Activated CD4-positive, alpha-beta T cell treated with anti-CD3 and anti-CD28 coated beads, Interleukin-2, amount 10 ng/mL, durations not matched to agents 7 days and 5 days (primary cell): ENCODE measurements around the gene CD248. TPM values are rescaled to one million over a fixed set of nuclear protein-coding genes. Genes with fewer than 3 reads are reported as not detected.

Source experiments
- CTCF ChIA-PET: fragments of 350-600 bp; sonication (Branson Sonifier 250); formaldehyde crosslinking; loops from one replicate; lab custom pipeline; 2021; ENCODE audit warnings: antibody characterized with exemption; lab: Charles Lee
- POLR2A ChIA-PET: fragments of 350-600 bp; sonication (Branson Sonifier 250); formaldehyde crosslinking; loops from one replicate; lab custom pipeline; 2021; ENCODE audit warnings: antibody characterized with exemption; lab: Charles Lee
- DNase-seq: peaks from one replicate; pipeline ENCODE4 v3.0.0-alpha.2; 2020
- H3K27ac Mint-ChIP-seq: one replicate; pipeline ENCODE4 v1.8.0; 2021; ENCODE audit warnings: mild to moderate bottlenecking, moderate library complexity, mixed read lengths
- H3K27me3 Mint-ChIP-seq: one replicate; pipeline ENCODE4 v1.8.0; 2021; ENCODE audit warnings: mixed read lengths
- H3K36me3 Mint-ChIP-seq: one replicate; pipeline ENCODE4 v1.8.0; 2021; ENCODE audit warnings: low read depth, mixed read lengths
- H3K4me1 Mint-ChIP-seq: one replicate; pipeline ENCODE4 v1.8.0; 2021; ENCODE audit warnings: mixed read lengths
- H3K4me3 Mint-ChIP-seq: one replicate; pipeline ENCODE4 v1.8.0; 2021; ENCODE audit warnings: mild to moderate bottlenecking, moderate library complexity, mixed read lengths
- H3K9me3 Mint-ChIP-seq: one replicate; pipeline ENCODE4 v1.8.0; 2021; ENCODE audit warnings: mixed read lengths
- total RNA-seq, 2 experiments: library from RNA; stranded (reverse); gene quantifications; one replicate each; pipeline ENCODE4 v1.2.3, GENCODE V29; 2021

CD248 gene
- total RNA-seq, 2 experiments from 2014 or later = 2.4 to 2.5 TPM

DNA sequence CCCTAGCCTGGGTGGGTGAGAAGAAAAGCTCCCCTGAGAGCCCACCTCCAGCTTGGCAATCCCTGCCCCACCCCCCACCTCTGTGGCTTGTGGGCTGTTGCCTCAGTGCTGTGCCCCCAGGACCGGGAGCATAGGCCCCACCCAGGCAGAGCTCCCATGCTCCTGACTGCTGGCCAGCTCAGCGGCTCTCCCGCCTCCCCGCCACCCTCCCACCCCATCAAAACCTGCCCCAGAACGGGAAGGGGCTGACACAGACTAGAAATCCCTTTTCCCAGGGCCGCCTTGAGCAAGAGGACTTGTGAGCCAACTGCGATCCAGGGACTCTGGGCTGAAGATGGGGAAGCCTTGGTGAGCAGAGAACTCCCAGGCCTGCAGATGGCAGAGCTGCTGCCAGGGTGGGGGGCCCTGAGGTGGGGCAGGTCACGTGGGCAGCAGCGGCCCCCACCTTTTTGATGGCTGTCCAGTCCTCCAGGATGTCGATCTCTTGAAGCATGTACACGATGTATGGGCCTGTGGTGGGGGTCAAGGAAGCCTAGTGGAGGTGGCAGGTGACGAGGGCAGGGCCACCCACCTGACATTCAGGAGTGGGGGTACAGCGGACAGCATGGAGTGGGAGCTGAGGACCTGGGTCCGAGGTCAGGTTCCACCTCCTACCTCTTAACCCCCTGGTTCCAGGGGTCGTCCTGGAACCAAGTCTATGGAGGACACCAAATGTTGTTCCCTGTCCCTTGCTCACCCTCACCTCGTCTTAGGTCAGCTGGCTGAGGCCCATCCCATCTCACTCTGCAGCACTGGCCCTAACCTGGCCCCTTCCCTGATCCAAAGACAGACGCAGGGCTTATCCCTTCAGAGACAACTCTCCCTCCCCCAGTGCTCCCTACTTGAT is 21.7 kb upstream of the CD248 start:
- H3K9me3 Mint-ChIP-seq = no peaks in the 10 kb centered on the region
- H3K27me3 Mint-ChIP-seq = no peaks in the 10 kb centered on the region
- H3K4me3 Mint-ChIP-seq = no peak overlapping the region
- DNase-seq = no peak
- CTCF ChIA-PET = interaction anchor here (0.9 to 1.0 kb wide), 3 partner anchors 9 to 50 kb away, joined by 3 to 7 read pairs (median 3); partner anchors contain the start of gene B4GAT1
- H3K36me3 Mint-ChIP-seq = peaks cover 26% of the 10 kb centered on the region
- peaks cover 32% of the 10 kb centered on the region for H3K4me1 Mint-ChIP-seq
- H3K27ac Mint-ChIP-seq = peak overlapping the region; percentile 58
- POLR2A ChIA-PET = no interaction called here

- ChIA-PET CTCF (interaction anchor here (0.6 to 2.5 kb wide), 6 partner anchors 13 to 137 kb away, joined by 3 to 17 read pairs (median 4); partner anchors contain the start of gene MRPL11), POLR2A (no interaction called here)
- Mint-ChIP-seq H3K9me3 (no peaks in the 10 kb centered on the region), H3K4me1 (peaks cover 24% of the 10 kb centered on the region), H3K27ac (peak overlapping the region; percentile 50), H3K27me3 (no peaks in the 10 kb centered on the region), H3K36me3 (peaks cover 23% of the 10 kb centered on the region), H3K4me3 (no peak overlapping the region)
- no peak for DNase-seq
Measured at GRCh38 chr11:66337103-66337899, 20.5 kb upstream of the CD248 start.

DNA sequence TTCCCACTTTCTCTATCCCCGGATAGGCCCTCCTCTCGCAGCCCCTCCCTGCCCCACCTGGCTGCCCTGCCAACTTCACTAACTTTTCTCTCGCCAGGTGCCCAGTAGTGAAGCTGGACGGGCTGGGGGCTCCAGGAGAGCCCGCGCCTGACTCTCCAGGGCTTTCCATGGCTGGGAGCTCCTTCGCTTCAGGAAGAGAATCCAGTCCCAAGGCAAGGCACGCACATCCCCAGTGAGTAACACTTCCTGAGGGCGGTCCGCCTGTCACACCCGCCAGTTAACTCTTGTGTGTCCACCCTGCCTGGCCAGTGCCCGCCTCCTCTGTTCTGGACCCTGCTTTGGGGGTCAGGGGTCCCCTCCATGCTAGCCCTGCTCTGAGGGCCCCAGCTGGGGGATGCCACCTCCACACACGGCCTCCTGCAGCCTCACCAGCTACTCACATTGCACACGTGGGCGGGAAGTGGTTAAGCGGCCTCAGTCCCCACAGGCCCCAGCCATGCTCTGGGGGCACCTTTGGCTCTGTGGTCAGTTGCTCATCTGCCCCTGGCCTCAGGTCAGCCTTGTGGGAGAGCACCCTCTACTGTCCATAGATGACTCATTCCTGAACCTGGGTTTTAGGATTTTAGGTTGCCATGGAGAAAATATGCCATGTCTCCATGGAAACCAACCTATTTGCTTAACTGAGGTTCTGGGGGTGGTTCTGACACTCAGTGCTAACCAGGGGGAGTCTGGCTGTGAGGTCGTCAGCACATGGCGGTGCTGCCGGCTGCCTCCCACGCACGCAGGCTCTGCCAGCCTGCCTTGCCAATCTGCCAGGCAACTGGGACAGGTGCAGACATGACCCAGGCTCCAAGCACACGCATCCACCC is 19.6 kb upstream of the CD248 start, which contains the start of gene RIN1:
TSS of gene RIN1 (minus strand) at position 201 of the 869 bp plus-strand sequence. CDS start at position 169, 32 bp downstream.
- CTCF ChIA-PET = interaction anchor here (0.6 to 2.8 kb wide), 8 partner anchors 8 to 103 kb away, joined by 3 to 17 read pairs (median 4); partner anchors contain the start of genes BRMS1, MRPL11 and YIF1A
- DNase-seq = peak; percentile 49
- H3K4me3 Mint-ChIP-seq = peak within 1 kb of the TSS; percentile 27
- peaks cover 20% of the 10 kb centered on the region for H3K4me1 Mint-ChIP-seq
- peak within 1 kb of the TSS; percentile 71 for H3K27ac Mint-ChIP-seq
- no peaks in the 10 kb centered on the region for H3K9me3 Mint-ChIP-seq
- no peaks in the 10 kb centered on the region for H3K27me3 Mint-ChIP-seq
- POLR2A ChIA-PET = no interaction called here
- peaks cover 18% of the 10 kb centered on the region for H3K36me3 Mint-ChIP-seq

DNA sequence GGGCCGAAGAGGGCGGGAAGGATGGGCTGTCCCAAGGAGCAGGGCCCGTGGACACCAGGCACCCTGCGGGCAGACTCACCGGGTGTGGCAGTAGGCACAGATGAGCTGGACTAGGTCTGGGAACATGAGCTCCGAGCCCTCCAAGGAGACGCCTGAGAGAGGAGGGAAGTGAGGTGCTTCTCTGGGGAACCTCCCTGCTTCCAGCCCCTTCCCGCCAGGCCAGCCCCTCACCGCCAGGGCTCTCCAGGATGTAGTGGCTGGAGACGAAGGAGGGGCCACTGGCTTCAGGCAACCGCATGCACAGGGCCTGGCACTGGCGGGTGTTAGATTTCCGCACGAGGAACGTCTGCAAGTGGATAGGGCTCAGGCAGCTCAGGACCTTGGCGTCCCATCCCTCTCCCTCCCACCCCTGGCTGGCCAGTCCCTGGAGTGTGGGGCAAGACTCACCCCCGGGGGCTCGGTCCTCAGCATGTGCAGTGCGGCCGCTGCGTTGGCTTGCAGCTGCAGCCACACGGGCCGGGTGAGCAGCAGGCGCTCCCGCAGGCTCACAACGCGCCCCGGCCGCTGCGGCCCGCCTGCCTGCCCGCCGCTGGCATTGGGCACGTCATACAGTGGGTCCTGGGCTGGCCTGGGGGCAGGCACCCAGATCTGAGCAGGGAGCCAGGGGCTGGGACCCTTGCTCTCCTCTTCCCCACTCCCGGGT is 18.8 kb upstream of the CD248 start:
- POLR2A ChIA-PET = interaction anchor here (0.6 kb wide), 1 partner anchor 47 kb away, joined by 3 read pairs; the partner anchor contains the start of gene YIF1A
- DNase-seq = no peak
- H3K4me3 Mint-ChIP-seq = no peak overlapping the region

GRCh38 chr11:66334605-66335442 is 18.0 kb upstream of the CD248 start:
- H3K27ac Mint-ChIP-seq = peak overlapping the region; percentile 71
- POLR2A ChIA-PET = interaction anchor here (0.6 kb wide), 1 partner anchor 46 kb away, joined by 3 read pairs; the partner anchor contains the start of gene YIF1A
- H3K4me1 Mint-ChIP-seq = peaks cover 19% of the 10 kb centered on the region
- CTCF ChIA-PET = interaction anchor here (0.7 to 2.8 kb wide), 8 partner anchors 10 to 239 kb away, joined by 3 to 17 read pairs (median 4); partner anchors contain the start of genes BRMS1 and YIF1A
- peaks cover 13% of the 10 kb centered on the region for H3K36me3 Mint-ChIP-seq
- no peak for DNase-seq
- no peak overlapping the region for H3K4me3 Mint-ChIP-seq
- H3K9me3 Mint-ChIP-seq = no peaks in the 10 kb centered on the region
- H3K27me3 Mint-ChIP-seq = no peaks in the 10 kb centered on the region

More for the DNA sequence above, 18.8 kb upstream of the CD248 start:
- H3K27me3 Mint-ChIP-seq = no peaks in the 10 kb centered on the region
- CTCF ChIA-PET = interaction anchor here (0.6 to 2.8 kb wide), 8 partner anchors 9 to 103 kb away, joined by 3 to 17 read pairs (median 4); partner anchors contain the start of genes BRMS1, MRPL11 and YIF1A
- H3K36me3 Mint-ChIP-seq = peaks cover 13% of the 10 kb centered on the region
- peak overlapping the region; percentile 71 for H3K27ac Mint-ChIP-seq
- peaks cover 19% of the 10 kb centered on the region for H3K4me1 Mint-ChIP-seq
- no peaks in the 10 kb centered on the region for H3K9me3 Mint-ChIP-seq

GRCh38 chr11:66333896-66334604 is 17.2 kb upstream of the CD248 start:
- H3K27ac Mint-ChIP-seq = no peak overlapping the region
- H3K4me3 Mint-ChIP-seq = no peak overlapping the region
- ChIA-PET POLR2A (no interaction called here), CTCF (interaction anchor here (0.7 to 2.8 kb wide), 5 partner anchors 8 to 46 kb away, joined by 3 to 9 read pairs (median 3); partner anchors contain the start of gene BRMS1)
- H3K4me1 Mint-ChIP-seq = peaks cover 21% of the 10 kb centered on the region
- no peaks in the 10 kb centered on the region for H3K9me3 Mint-ChIP-seq
- peaks cover 10% of the 10 kb centered on the region for H3K36me3 Mint-ChIP-seq
- no peaks in the 10 kb centered on the region for H3K27me3 Mint-ChIP-seq
- DNase-seq = no peak

- no peak for DNase-seq
- Mint-ChIP-seq H3K36me3 (peaks cover 5% of the 10 kb centered on the region), H3K27ac (no peak overlapping the region), H3K4me1 (peaks cover 28% of the 10 kb centered on the region), H3K27me3 (no peaks in the 10 kb centered on the region), H3K9me3 (no peaks in the 10 kb centered on the region), H3K4me3 (no peak overlapping the region)
- POLR2A ChIA-PET = no interaction called here
- CTCF ChIA-PET = interaction anchor here (0.7 to 1.4 kb wide), 4 partner anchors 9 to 51 kb away, joined by 3 read pairs; no protein-coding TSS in a partner anchor
Measured at GRCh38 chr11:66333220-66333877, 16.5 kb upstream of the CD248 start.

- H3K4me3 Mint-ChIP-seq = no peak overlapping the region
- no peak overlapping the region for H3K27ac Mint-ChIP-seq
- ChIA-PET POLR2A (no interaction called here), CTCF (interaction anchor here (0.7 to 2.1 kb wide), 7 partner anchors 8 to 110 kb away, joined by 3 to 6 read pairs (median 3); no protein-coding TSS in a partner anchor)
- no peak for DNase-seq
- H3K9me3 Mint-ChIP-seq = no peaks in the 10 kb centered on the region
- peaks cover 5% of the 10 kb centered on the region for H3K36me3 Mint-ChIP-seq
- H3K27me3 Mint-ChIP-seq = no peaks in the 10 kb centered on the region
- peaks cover 34% of the 10 kb centered on the region for H3K4me1 Mint-ChIP-seq
Measured at GRCh38 chr11:66332371-66333219, 15.8 kb upstream of the CD248 start.
